H1 (cell line): ENCODE results near the gene MRPL52. TPM values are rescaled to one million over a fixed set of nuclear protein-coding genes. Genes with fewer than 3 reads are reported as not detected.

Experiments used
- CEBPB ChIP-seq: IDR thresholded peaks from 2 replicates; pipeline ENCODE4 v1.6.1; 2012; ENCODE audit warnings: low read depth, low read length
- CHD7 ChIP-seq: fragments of 300-600 bp; sonication (generic); IDR thresholded peaks from 2 replicates; pipeline ENCODE4 v1.7.1; 2012; ENCODE audit warnings: low read length, moderate library complexity, mild to moderate bottlenecking, inconsistent platforms; ENCODE audit not compliant: insufficient replicate concordance
- CREB1 ChIP-seq: IDR thresholded peaks from 2 replicates; pipeline ENCODE4 v1.6.1; 2012; ENCODE audit warnings: inconsistent platforms
- RXRA ChIP-seq: IDR thresholded peaks from 2 replicates; pipeline ENCODE4 v1.6.1; 2011; ENCODE audit warnings: low read depth, mild to moderate bottlenecking, low read length, moderate library complexity; ENCODE audit not compliant: insufficient read depth
- SUZ12 ChIP-seq: fragments of 200-600 bp; sonication (generic); IDR thresholded peaks from 2 replicates; pipeline ENCODE4 v1.6.1; 2012; ENCODE audit warnings: mild to moderate bottlenecking, inconsistent platforms, low read length, moderate library complexity, mixed read lengths
- TAF1 ChIP-seq: IDR thresholded peaks from 2 replicates; pipeline ENCODE4 v1.6.1; 2011; ENCODE audit warnings: mild to moderate bottlenecking, low read depth, low read length
- TBP ChIP-seq: IDR thresholded peaks from 2 replicates; pipeline ENCODE4 v1.6.1; 2011; ENCODE audit warnings: low read depth, low read length, improper control_type of control experiment
- TCF12 ChIP-seq: IDR thresholded peaks from 2 replicates; pipeline ENCODE4 v1.6.1; 2011; ENCODE audit warnings: low read depth, mild to moderate bottlenecking, low read length
- USF2 ChIP-seq: IDR thresholded peaks from 2 replicates; pipeline ENCODE4 v1.6.1; 2011; ENCODE audit warnings: low read length, improper control_type of control experiment
- polyA plus RNA-seq, 7 experiments: library from polyadenylated mRNA; depleted of rRNA in 3 of 7; stranded (reverse) in 5 of 7; unstranded in 2 of 7; fragments of >200 nt in 5 of 7; fragments of 200-250 nt in 2 of 7; gene quantifications; 1 replicate in 5 of 7; 2 replicates in 1 of 7; 4 replicates in 1 of 7; pipeline versions ENCODE4 v1.2.1 to v1.2.3, GENCODE V29; 2011 to 2013; ENCODE audit warnings: missing spikeins in 2 of 7, mixed read lengths in 2 of 7
- total RNA-seq: library from RNA; stranded (reverse); fragmentation: NEBNext Ultra II Directional; extraction: Animal tissue kit (Norgen Biotek cat#: 25700); gene quantifications from 2 replicates; pipeline ENCODE4 v1.2.1, GENCODE V29; 2021

Gene MRPL52
- total and polyA plus RNA-seq, 2 of the 8 experiments (the other 6 are each of a cell fraction or from before 2014, with no cell fraction given): 70.5 to 176 TPM

GRCh38 chr14:22884076-22884737 is 54.5 kb downstream of the MRPL52 start (continued):
- TF ChIP-seq CHD7: no peak
- TF ChIP-seq USF2: no peak
- TF ChIP-seq TBP: no peak
- TF ChIP-seq TCF12: no peak
- no peak for TF ChIP-seq CEBPB
- no peak for TF ChIP-seq TAF1
- TF ChIP-seq RXRA: no peak
- no peak for TF ChIP-seq CREB1
- TF ChIP-seq SUZ12: no peak
